ENCODE data around the gene SLC41A3.

GRCh38 chr3:126130981-126131745 lies 47.2 kb upstream of the SLC41A3 start:
- TF ChIP-seq POLR2A (IDR thresholded peaks at IDR 0.05): no peak
- TF ChIP-seq CTCF (IDR thresholded peaks at IDR 0.05): no peak
- TF ChIP-seq EP300 (IDR thresholded peaks at IDR 0.05): no peak
- TF ChIP-seq POLR2AphosphoS5 (IDR thresholded peaks at IDR 0.05): no peak

Measured in gastroesophageal sphincter (tissue), 3 donors.